HepG2 (cell line): ENCODE results near the gene ESRP2. TPM values are rescaled to one million over a fixed set of nuclear protein-coding genes. Genes with fewer than 3 reads are reported as not detected.

Experiments
- BHLHE40 ChIP-seq: IDR thresholded peaks from 2 replicates; pipeline ENCODE4 v1.6.1; 2011; ENCODE audit warnings: low read length, improper control_type of control experiment
- CSRNP2 ChIP-seq: sonication (generic); formaldehyde crosslinking; conservative IDR thresholded peaks from 2 replicates; pipeline ENCODE4 v1.8.0; 2022; ENCODE audit warnings: low read depth, missing genetic modification reagents
- ELF3 ChIP-seq: IDR thresholded peaks from 2 replicates; pipeline ENCODE4 v1.6.1; 2016; ENCODE audit warnings: missing genetic modification reagents, missing compliant biosample characterization
- KDM4B ChIP-seq: sonication (generic); formaldehyde crosslinking; IDR thresholded peaks from 2 replicates; pipeline ENCODE4 v1.4.0; 2020; ENCODE audit warnings: missing genetic modification reagents
- MAFG ChIP-seq: sonication (generic); formaldehyde crosslinking; IDR thresholded peaks from 2 replicates; pipeline ENCODE4 v1.5.1; 2020; ENCODE audit warnings: mild to moderate bottlenecking, missing genetic modification reagents
- MNT ChIP-seq: fragments of 450-650 bp; IDR thresholded peaks from 2 replicates; pipeline ENCODE4 v1.6.1; 2016
- MXD4 ChIP-seq: IDR thresholded peaks from 2 replicates; pipeline ENCODE4 v1.6.1; 2016; ENCODE audit warnings: mild to moderate bottlenecking, missing biosample characterization, missing genetic modification reagents
- MZF1 ChIP-seq: sonication (generic); formaldehyde crosslinking; IDR thresholded peaks from 2 replicates; pipeline ENCODE4 v1.8.1; 2023; ENCODE audit warnings: mild to moderate bottlenecking, missing genetic modification reagents, borderline replicate concordance
- PHF8 ChIP-seq: sonication (generic); formaldehyde crosslinking; IDR thresholded peaks from 2 replicates; pipeline ENCODE4 v1.5.0; 2020; ENCODE audit warnings: missing genetic modification reagents
- POGZ ChIP-seq: sonication (generic); formaldehyde crosslinking; IDR thresholded peaks from 2 replicates; pipeline ENCODE4 v1.4.0; 2020; ENCODE audit warnings: mild to moderate bottlenecking, missing genetic modification reagents
- PRDM4 ChIP-seq: sonication (generic); formaldehyde crosslinking; IDR thresholded peaks from 2 replicates; pipeline ENCODE4 v1.9.0; 2021; ENCODE audit warnings: missing genetic modification reagents, borderline replicate concordance
- SCMH1 ChIP-seq: sonication (generic); formaldehyde crosslinking; IDR thresholded peaks from 2 replicates; pipeline ENCODE4 v1.9.0; 2021; ENCODE audit warnings: missing genetic modification reagents, mild to moderate bottlenecking, borderline replicate concordance
- TERF1 ChIP-seq: sonication (generic); formaldehyde crosslinking; IDR thresholded peaks from 2 replicates; pipeline ENCODE4 v1.8.0; 2022; ENCODE audit warnings: mild to moderate bottlenecking, missing genetic modification reagents, moderate library complexity
- YEATS4 ChIP-seq: sonication (generic); formaldehyde crosslinking; IDR thresholded peaks from 2 replicates; pipeline ENCODE4 v1.4.0; 2020; ENCODE audit warnings: missing genetic modification reagents, borderline replicate concordance
- ZHX1 ChIP-seq: sonication (generic); formaldehyde crosslinking; IDR thresholded peaks from 2 replicates; pipeline ENCODE4 v1.8.1; 2022; ENCODE audit warnings: low read depth, mild to moderate bottlenecking, missing genetic modification reagents
- ZKSCAN1 ChIP-seq: fragments of 150-350 bp; IDR thresholded peaks from 2 replicates; pipeline ENCODE4 v1.6.1; 2014; ENCODE audit warnings: low read length
- ZKSCAN5 ChIP-seq: sonication (generic); formaldehyde crosslinking; IDR thresholded peaks from 2 replicates; pipeline ENCODE4 v1.5.1; 2020; ENCODE audit warnings: mild to moderate bottlenecking, missing genetic modification reagents
- ZMAT3 ChIP-seq: sonication (generic); formaldehyde crosslinking; conservative IDR thresholded peaks from 2 replicates; pipeline ENCODE4 v1.7.0; 2021; ENCODE audit warnings: missing genetic modification reagents
- ZNF275 ChIP-seq: sonication (generic); formaldehyde crosslinking; IDR thresholded peaks from 2 replicates; pipeline ENCODE4 v1.8.0; 2022; ENCODE audit warnings: missing genetic modification reagents, mild to moderate bottlenecking, inconsistent platforms, borderline replicate concordance
- polyA plus RNA-seq, 8 experiments: library from polyadenylated mRNA; depleted of rRNA in 3 of 8; stranded (reverse) in 7 of 8; unstranded in 1 of 8; fragments of >200 nt; fragmentation: Illumina TruSeq in 4 of 8; extraction: Trizol in 4 of 8; gene quantifications; 2 replicates each; pipeline versions ENCODE4 v1.2.1 to v1.2.3, GENCODE V29; 2011 to 2016; ENCODE audit warnings: low read depth in 4 of 8, missing spikeins in 1 of 8, mixed read lengths in 1 of 8; ENCODE audit not compliant: insufficient read depth in 1 of 8
- total RNA-seq, 5 experiments: library from RNA; depleted of rRNA; stranded (reverse); fragments of >200 nt; fragmentation: Illumina TruSeq; extraction: Trizol; gene quantifications; 2 replicates each; pipeline ENCODE4 v1.2.3, GENCODE V29; 2016; ENCODE audit warnings: low read depth in 1 of 5

Gene ESRP2
- total and polyA plus RNA-seq, 2 of the 13 experiments (the other 11 are each of a cell fraction or from before 2014, with no cell fraction given) = 21.1 to 32.4 TPM

GRCh38 chr16:68281368-68282063 lies 45.6 kb upstream of the ESRP2 start (continued):
- TF ChIP-seq PRDM4 (CRISPR knock-in tag) = no peak
- no peak for TF ChIP-seq ZKSCAN1
- no peak for TF ChIP-seq YEATS4 (CRISPR knock-in tag)
- TF ChIP-seq MAFG (CRISPR knock-in tag) = no peak
- no peak for TF ChIP-seq SCMH1 (CRISPR knock-in tag)
- TF ChIP-seq KDM4B (CRISPR knock-in tag) = no peak
- TF ChIP-seq CSRNP2 (CRISPR knock-in tag) = no peak
- TF ChIP-seq BHLHE40 = peak; percentile 81
- no peak for TF ChIP-seq MZF1 (CRISPR knock-in tag)
- TF ChIP-seq TERF1 (CRISPR knock-in tag) = no peak
- peak; percentile 40; the same call in 1 of the 2 replicates for TF ChIP-seq MXD4 (CRISPR knock-in tag)
- peak; percentile 78 for TF ChIP-seq POGZ (CRISPR knock-in tag)
- TF ChIP-seq ELF3 (CRISPR knock-in tag) = peak; percentile 93
- TF ChIP-seq ZHX1 (CRISPR knock-in tag) = peak; percentile 87
- no peak; the same call in 1 of the 2 replicates for TF ChIP-seq ZMAT3 (CRISPR knock-in tag)
- TF ChIP-seq MNT = no peak
- TF ChIP-seq PHF8 (CRISPR knock-in tag) = no peak; the same call in 1 of the 2 replicates
- no peak for TF ChIP-seq ZKSCAN5 (CRISPR knock-in tag)
- TF ChIP-seq ZNF275 (CRISPR knock-in tag) = no peak
